ENCODE data around the gene SERPINA3. TPM values are rescaled to one million over a fixed set of nuclear protein-coding genes. Genes with fewer than 3 reads are reported as not detected.

SERPINA3 gene
- total RNA-seq, 4 donors from 2014 or later, result 71.8 to 284 (median 255) TPM

DNA sequence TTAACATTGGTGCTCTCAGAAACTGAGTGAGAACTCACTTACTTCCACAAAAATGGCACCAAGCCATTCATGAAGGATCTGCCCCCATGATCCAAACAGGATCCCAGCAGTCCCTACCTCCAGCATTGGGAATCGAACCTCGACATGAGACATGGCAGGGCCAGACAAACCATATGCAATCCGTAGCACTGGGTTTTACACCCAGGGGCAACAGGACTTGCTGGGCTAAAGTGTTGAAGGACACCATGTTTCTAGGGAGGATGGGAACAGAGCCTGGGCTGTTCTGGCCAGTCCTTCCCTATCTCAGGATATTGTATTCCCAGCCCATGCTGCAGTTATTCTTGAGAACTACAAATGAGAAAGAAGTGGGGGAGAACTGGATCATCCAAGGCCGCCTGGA, 36.6 kb downstream of the SERPINA3 start:
- 88% methylated on average over 4 of the region's 4 CpGs for WGBS
- intact Hi-C loops (cut with DNase I), result no loop called here
- Histone ChIP-seq H3K36me3 (no peaks in the 10 kb centered on the region), H3K4me1 (no peaks in the 10 kb centered on the region), H3K9me3 (peaks cover 0 to 17% (median 11%) of the 10 kb centered on the region in 4 donors), H3K27me3 (peaks cover 0 to 24% (median 0%) of the 10 kb centered on the region in 4 donors), H3K27ac (replicated peaks in 1 of 4) (no peak overlapping the region), H3K4me3 (no peak overlapping the region)
- TF ChIP-seq POLR2A (IDR thresholded peaks at IDR 0.05; ENCODE audit: low read depth) (no peak), EP300 (IDR thresholded peaks at IDR 0.05) (no peak), POLR2AphosphoS5 (IDR thresholded peaks at IDR 0.05) (no peak)
- TF ChIP-seq, protein P1, sequence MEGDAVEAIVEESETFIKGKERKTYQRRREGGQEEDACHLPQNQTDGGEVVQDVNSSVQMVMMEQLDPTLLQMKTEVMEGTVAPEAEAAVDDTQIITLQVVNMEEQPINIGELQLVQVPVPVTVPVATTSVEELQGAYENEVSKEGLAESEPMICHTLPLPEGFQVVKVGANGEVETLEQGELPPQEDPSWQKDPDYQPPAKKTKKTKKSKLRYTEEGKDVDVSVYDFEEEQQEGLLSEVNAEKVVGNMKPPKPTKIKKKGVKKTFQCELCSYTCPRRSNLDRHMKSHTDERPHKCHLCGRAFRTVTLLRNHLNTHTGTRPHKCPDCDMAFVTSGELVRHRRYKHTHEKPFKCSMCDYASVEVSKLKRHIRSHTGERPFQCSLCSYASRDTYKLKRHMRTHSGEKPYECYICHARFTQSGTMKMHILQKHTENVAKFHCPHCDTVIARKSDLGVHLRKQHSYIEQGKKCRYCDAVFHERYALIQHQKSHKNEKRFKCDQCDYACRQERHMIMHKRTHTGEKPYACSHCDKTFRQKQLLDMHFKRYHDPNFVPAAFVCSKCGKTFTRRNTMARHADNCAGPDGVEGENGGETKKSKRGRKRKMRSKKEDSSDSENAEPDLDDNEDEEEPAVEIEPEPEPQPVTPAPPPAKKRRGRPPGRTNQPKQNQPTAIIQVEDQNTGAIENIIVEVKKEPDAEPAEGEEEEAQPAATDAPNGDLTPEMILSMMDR (IDR thresholded peaks at IDR 0.05), result no peak
- peak; percentile 29 for DNase-seq (ENCODE audit: extremely low spot score)

DNA sequence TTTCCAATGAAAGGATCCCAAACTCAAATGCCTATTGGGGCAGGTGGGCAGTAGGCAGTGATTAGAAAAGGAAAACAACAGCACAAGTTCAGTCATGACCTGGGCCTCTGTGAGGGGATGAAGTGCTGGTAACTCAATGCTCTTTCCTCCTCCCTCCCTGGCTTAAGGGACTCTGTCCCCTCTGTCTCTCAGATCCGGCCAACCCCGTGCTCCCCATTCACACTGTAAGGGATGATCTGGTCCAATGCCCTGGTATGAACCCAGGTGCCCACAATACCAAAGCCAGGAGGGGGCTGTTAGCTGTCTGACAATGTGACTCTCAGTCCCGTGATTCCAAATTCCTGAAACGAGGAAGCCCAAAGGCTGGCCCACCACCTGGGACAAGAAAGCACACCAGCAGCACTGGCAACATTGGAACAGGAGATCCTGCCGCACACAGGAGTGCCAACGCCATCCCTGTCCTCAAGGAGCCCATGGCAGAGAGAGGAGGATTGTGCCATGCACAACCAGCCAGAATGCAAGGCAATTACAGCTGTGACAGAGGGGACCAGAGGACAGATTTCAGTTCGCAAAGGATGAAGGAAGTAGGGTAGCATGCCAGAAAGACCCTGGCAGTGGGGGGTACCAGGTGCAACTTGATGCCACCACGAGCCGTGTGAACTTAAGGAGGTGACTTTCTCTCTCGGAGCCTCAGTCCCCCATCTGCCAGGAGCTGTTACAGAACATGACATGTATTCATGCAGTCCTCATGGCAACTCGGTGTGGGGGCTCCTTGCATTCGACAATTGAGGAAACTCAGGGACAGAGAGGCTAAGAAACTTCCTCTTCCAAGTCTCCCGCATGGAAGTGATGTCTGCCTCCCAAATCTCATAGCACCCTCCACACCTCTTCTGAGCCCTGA, 37.6 kb downstream of the SERPINA3 start:
- no peaks in the 10 kb centered on the region for H3K4me1 ChIP-seq
- intact Hi-C loops (cut with DNase I), result no loop called here
- peak; percentile 78 for DNase-seq (ENCODE audit: extremely low spot score)
- peaks cover 0 to 29% (median 0%) of the 10 kb centered on the region in 4 donors for H3K27me3 ChIP-seq
- TF ChIP-seq POLR2AphosphoS5 (IDR thresholded peaks at IDR 0.05) (no peak), EP300 (IDR thresholded peaks at IDR 0.05) (no peak), POLR2A (IDR thresholded peaks at IDR 0.05; ENCODE audit: low read depth) (no peak)
- TF ChIP-seq, protein P1 (IDR thresholded peaks at IDR 0.05), result no peak
- H3K27ac ChIP-seq (replicated peaks in 1 of 4), result no peak overlapping the region
- peaks cover 0 to 17% (median 11%) of the 10 kb centered on the region in 4 donors for H3K9me3 ChIP-seq
- H3K36me3 ChIP-seq, result no peaks in the 10 kb centered on the region
- H3K4me3 ChIP-seq, result no peak overlapping the region
- 82% methylated on average over 11 of the region's 13 CpGs for WGBS

DNA sequence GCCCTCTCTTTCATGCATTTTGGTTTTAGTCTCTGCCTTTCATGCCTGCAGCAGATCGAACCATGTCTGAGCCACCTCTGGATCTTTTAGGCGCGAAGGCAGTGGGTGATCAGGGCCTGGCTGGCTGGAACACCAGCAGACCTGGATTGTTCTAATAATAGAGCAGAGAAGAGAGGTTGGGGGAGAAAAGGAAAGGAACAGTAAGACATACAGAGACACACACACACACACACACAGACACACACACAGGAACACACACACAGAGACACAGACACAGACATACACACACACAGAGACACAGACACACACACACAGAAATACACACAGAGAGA, 38.2 kb downstream of the SERPINA3 start:
- no peak for DNase-seq (ENCODE audit: extremely low spot score)
- 89% methylated on average over 3 of the region's 3 CpGs for WGBS
- Histone ChIP-seq H3K36me3 (no peaks in the 10 kb centered on the region), H3K9me3 (peaks cover 0 to 17% (median 11%) of the 10 kb centered on the region in 4 donors), H3K27ac (replicated peaks in 1 of 4) (no peak overlapping the region), H3K27me3 (peaks cover 0 to 29% (median 0%) of the 10 kb centered on the region in 4 donors), H3K4me1 (no peaks in the 10 kb centered on the region), H3K4me3 (no peak overlapping the region)
- intact Hi-C loops (cut with DNase I), result no loop called here
- TF ChIP-seq POLR2AphosphoS5 (IDR thresholded peaks at IDR 0.05) (no peak), EP300 (IDR thresholded peaks at IDR 0.05) (no peak), POLR2A (IDR thresholded peaks at IDR 0.05; ENCODE audit: low read depth) (no peak)
- TF ChIP-seq, protein P1 (IDR thresholded peaks at IDR 0.05), result no peak

DNA sequence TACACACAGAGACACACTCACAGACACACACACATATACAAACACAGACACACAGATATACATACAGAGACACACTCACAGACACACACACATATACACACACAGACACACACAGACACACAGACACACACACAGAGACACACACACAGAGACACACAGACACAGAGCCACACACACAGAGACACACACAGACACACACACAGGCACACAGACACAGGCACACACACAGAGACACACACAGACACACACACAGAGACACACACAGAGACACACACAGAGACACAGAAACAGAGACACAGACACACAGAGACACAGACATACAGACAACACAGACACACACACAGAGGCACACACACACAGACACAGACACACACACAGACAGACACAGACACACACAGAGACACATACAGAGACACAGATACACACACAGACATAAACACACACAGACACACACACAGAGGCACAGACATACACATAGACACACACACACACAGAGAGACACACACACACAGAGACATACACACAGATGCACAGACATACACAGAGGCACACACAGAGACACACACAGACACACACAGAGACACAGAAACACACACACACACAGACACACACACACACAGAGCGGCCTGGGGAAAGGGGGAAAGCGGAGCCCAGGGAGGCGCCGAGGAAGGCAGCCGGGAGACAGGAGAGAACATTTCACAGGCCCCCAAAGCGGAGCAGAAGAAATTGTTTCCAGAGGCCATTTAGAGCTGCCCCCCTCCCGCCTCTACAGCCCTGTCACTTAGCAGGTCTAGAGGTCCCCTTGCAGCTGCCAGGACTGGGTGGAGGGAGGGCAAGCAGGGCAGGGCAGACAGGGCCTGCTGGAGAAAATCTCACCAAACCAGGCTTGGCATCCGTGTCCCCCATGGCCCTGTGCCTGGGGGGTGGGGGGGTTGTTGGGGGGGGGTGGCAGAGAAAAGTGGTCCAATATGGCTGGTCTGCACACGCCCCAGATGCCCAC, 38.9 kb downstream of the SERPINA3 start:
- H3K27ac ChIP-seq (replicated peaks in 1 of 4), result no peak overlapping the region
- intact Hi-C loops (cut with DNase I), result no loop called here
- peak; percentile 85 for DNase-seq (ENCODE audit: extremely low spot score)
- 76% methylated on average over 8 of the region's 9 CpGs for WGBS
- H3K27me3 ChIP-seq, result peaks cover 0 to 34% (median 0%) of the 10 kb centered on the region in 4 donors
- H3K4me3 ChIP-seq, result no peak overlapping the region
- H3K36me3 ChIP-seq, result no peaks in the 10 kb centered on the region
- no peak for TF ChIP-seq EP300 (IDR thresholded peaks at IDR 0.05)
- TF ChIP-seq POLR2A (IDR thresholded peaks at IDR 0.05; ENCODE audit: low read depth), result no peak
- TF ChIP-seq, protein P1 (IDR thresholded peaks at IDR 0.05), result no peak
- TF ChIP-seq POLR2AphosphoS5 (IDR thresholded peaks at IDR 0.05), result no peak
- H3K9me3 ChIP-seq, result peaks cover 0 to 17% (median 11%) of the 10 kb centered on the region in 4 donors
- H3K4me1 ChIP-seq, result no peaks in the 10 kb centered on the region
